Fibroblast of lung (primary cell): ENCODE results near the gene EXOSC5. TPM values are rescaled to one million over a fixed set of nuclear protein-coding genes. Genes with fewer than 3 reads are reported as not detected.

ENCODE experiments used
- DNase-seq, 2 donors: peaks; one replicate each; pipeline versions ENCODE4 v3.0.0 to v3.0.0-alpha.2; 2010; ENCODE audit warnings: low read depth in 2 of 2
- H2AFZ ChIP-seq: 2 replicates; pipeline ENCODE4 v1.5.1; 2012; ENCODE audit warnings: low read length, control low read depth, inconsistent platforms
- H3K27ac ChIP-seq: 2 replicates; pipeline ENCODE4 v1.5.1; 2011; ENCODE audit warnings: low read length, control low read depth; ENCODE audit not compliant: insufficient read depth
- H3K27me3 ChIP-seq: 2 replicates; pipeline ENCODE4 v1.5.1; 2011; ENCODE audit warnings: mild to moderate bottlenecking, low read length; ENCODE audit not compliant: control insufficient read depth, insufficient read depth
- H3K36me3 ChIP-seq: 2 replicates; pipeline ENCODE4 v1.5.1; 2011; ENCODE audit warnings: low read length; ENCODE audit not compliant: control insufficient read depth, insufficient read depth
- H3K4me1 ChIP-seq: 2 replicates; pipeline ENCODE4 v1.5.1; 2011; ENCODE audit warnings: low read length; ENCODE audit not compliant: control insufficient read depth, insufficient read depth; ENCODE audit errors: extremely low read depth
- H3K4me2 ChIP-seq: 2 replicates; pipeline ENCODE4 v1.5.1; 2011; ENCODE audit warnings: low read length, control low read depth; ENCODE audit not compliant: insufficient read depth; ENCODE audit errors: extremely low read depth
- H3K4me3 ChIP-seq, 4 experiments: fragments of 200-600 bp in 1 of 4; sonication (generic) in 1 of 4; replicated peaks in 1 of 4; 2 replicates each; pipeline ENCODE4 v1.5.1; 2011 to 2016; ENCODE audit warnings: low read length in 4 of 4, low read depth in 3 of 4, mild to moderate bottlenecking in 3 of 4, control low read depth in 2 of 4, inconsistent platforms in 1 of 4, mixed read lengths in 1 of 4; ENCODE audit not compliant: insufficient read depth in 1 of 4; ENCODE audit errors: control extremely low read depth in 1 of 4
- H3K79me2 ChIP-seq: 2 replicates; pipeline ENCODE4 v1.5.1; 2012; ENCODE audit warnings: mild to moderate bottlenecking, low read length, inconsistent platforms; ENCODE audit not compliant: control insufficient read depth, insufficient read depth
- H3K9ac ChIP-seq: 2 replicates; pipeline ENCODE4 v1.5.1; 2011; ENCODE audit warnings: mild to moderate bottlenecking, low read length, control low read depth; ENCODE audit not compliant: insufficient read depth
- H3K9me3 ChIP-seq: 2 replicates; pipeline ENCODE4 v1.5.1; 2012; ENCODE audit warnings: low read depth, low read length; ENCODE audit not compliant: control insufficient read depth, insufficient read depth
- H4K20me1 ChIP-seq: 2 replicates; pipeline ENCODE4 v1.5.1; 2011; ENCODE audit warnings: low read length; ENCODE audit not compliant: control insufficient read depth, insufficient read depth; ENCODE audit errors: extremely low read depth
- EZH2 ChIP-seq: IDR thresholded peaks from 2 replicates; pipeline ENCODE4 v1.5.1; 2012; ENCODE audit warnings: low read length, control low read depth, mild to moderate bottlenecking; ENCODE audit errors: missing control alignments
- polyA plus RNA-seq, 2 donors: library from polyadenylated mRNA; depleted of rRNA in 1 of 2; stranded (reverse) in 1 of 2; unstranded in 1 of 2; fragments of >200 nt; gene quantifications; 2 replicates each; pipeline ENCODE4 v1.2.1, GENCODE V29; 2011 to 2012; ENCODE audit warnings: missing spikeins in 1 of 2
- total RNA-seq: library from RNA; depleted of rRNA; stranded (reverse); fragments of >200 nt; gene quantifications from 2 replicates; pipeline ENCODE4 v1.2.1, GENCODE V29; 2014
- TF ChIP-seq, protein P1 (sequence below), 2 donors: IDR thresholded peaks in 1 of 2; conservative IDR thresholded peaks in 1 of 2; 1 replicate in 1 of 2; 2 replicates in 1 of 2; pipeline ENCODE4 v1.5.1; 2011 to 2012; ENCODE audit warnings: low read length in 2 of 2, control low read depth in 1 of 2, inconsistent platforms in 1 of 2, low read depth in 1 of 2, mild to moderate bottlenecking in 1 of 2

The EXOSC5 gene
- total and polyA plus RNA-seq, 2 donors (not counting 1 experiment from before 2014, with no cell fraction given), result 5.0 to 10.7 TPM

DNA sequence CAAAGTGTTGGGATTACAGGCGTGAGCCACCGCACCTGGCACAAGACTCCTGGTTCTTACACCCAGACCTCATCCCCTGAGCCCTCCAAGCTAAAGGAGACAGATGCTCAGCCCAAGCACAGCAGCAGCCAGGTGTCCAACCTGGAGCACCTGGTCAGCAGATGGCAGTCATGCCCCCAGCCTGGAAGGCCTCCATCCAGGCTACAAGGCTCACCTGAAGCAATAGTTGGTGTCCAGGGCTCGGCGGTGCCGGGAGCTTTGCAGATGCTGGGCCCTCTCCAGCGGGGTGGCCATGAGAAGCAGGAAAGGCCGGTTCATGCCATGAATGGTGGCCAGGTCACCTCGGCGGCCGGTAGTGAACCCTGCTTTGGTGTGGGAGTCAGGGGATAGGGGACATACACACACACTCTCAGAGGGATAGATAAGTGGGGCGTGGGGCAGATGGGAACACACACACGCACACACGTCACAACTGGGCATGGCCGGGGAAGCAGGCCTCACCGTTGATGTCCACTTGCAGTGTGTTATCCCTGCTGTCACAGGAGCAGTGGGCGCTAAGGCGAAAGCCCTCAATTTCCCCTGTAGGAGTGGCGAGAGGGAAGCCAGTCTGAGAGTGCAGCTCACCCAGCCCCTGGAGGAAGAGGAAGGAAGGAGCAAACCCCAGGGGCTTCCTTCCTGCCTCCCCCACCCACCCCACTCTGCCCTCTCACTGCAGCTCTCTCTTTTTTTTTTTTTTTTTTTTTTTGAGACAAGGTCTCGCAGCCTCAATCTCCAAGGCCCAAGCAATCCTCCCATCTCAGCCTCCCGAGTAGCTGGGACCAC is 55.3 kb downstream of the EXOSC5 start:
- H3K9ac ChIP-seq, result no peak overlapping the region
- no peak overlapping the region for H3K27ac ChIP-seq
- H3K4me1 ChIP-seq, result no peaks in the 10 kb centered on the region
- no peak overlapping the region for H2AFZ ChIP-seq
- H3K4me2 ChIP-seq, result no peak overlapping the region
- peaks cover 5% of the 10 kb centered on the region for H3K36me3 ChIP-seq
- H4K20me1 ChIP-seq, result no peaks in the 10 kb centered on the region
- no peaks in the 10 kb centered on the region for H3K27me3 ChIP-seq
- no peaks in the 10 kb centered on the region for H3K79me2 ChIP-seq
- TF ChIP-seq EZH2, result no peak
- TF ChIP-seq, protein P1, sequence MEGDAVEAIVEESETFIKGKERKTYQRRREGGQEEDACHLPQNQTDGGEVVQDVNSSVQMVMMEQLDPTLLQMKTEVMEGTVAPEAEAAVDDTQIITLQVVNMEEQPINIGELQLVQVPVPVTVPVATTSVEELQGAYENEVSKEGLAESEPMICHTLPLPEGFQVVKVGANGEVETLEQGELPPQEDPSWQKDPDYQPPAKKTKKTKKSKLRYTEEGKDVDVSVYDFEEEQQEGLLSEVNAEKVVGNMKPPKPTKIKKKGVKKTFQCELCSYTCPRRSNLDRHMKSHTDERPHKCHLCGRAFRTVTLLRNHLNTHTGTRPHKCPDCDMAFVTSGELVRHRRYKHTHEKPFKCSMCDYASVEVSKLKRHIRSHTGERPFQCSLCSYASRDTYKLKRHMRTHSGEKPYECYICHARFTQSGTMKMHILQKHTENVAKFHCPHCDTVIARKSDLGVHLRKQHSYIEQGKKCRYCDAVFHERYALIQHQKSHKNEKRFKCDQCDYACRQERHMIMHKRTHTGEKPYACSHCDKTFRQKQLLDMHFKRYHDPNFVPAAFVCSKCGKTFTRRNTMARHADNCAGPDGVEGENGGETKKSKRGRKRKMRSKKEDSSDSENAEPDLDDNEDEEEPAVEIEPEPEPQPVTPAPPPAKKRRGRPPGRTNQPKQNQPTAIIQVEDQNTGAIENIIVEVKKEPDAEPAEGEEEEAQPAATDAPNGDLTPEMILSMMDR (conservative IDR thresholded peaks at IDR 0.05 in 1 of 2, IDR thresholded peaks at IDR 0.05 in 1 of 2; ENCODE audit: low read depth in 1 of 2, low read length in 2 of 2), result no peak
- H3K9me3 ChIP-seq, result no peaks in the 10 kb centered on the region
- DNase-seq, result no peak
- no peak overlapping the region for H3K4me3 ChIP-seq

DNA sequence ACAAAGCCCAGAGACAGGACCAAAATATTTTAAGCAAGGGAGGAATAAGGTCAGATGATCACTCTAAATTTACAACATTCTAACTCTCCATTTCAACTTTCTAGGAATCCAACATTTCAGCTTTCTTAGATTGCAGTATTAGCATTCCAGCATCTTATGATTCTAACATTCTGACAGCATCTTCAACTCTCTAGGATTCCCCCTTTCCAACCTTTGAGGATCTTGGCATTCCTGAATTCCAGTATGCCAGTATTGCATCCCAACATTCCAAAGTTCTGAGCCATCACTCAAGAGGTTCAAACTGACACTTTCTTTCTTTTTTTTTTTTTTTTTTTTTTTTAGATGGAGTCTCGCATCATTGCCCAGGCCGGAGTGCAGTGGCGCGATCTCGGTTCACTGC is 57.2 kb downstream of the EXOSC5 start:
- Histone ChIP-seq H3K9ac (no peak overlapping the region), H3K27me3 (no peaks in the 10 kb centered on the region), H2AFZ (no peak overlapping the region), H3K9me3 (no peaks in the 10 kb centered on the region), H3K27ac (no peak overlapping the region), H3K4me3 (no peak overlapping the region), H3K4me2 (no peak overlapping the region), H3K79me2 (no peaks in the 10 kb centered on the region), H3K36me3 (peaks cover 5% of the 10 kb centered on the region), H3K4me1 (no peaks in the 10 kb centered on the region), H4K20me1 (no peaks in the 10 kb centered on the region)
- peak in 1 of 2 donors; percentile 67 for DNase-seq
- TF ChIP-seq, protein P1 (conservative IDR thresholded peaks at IDR 0.05 in 1 of 2, IDR thresholded peaks at IDR 0.05 in 1 of 2; ENCODE audit: low read depth in 1 of 2, low read length in 2 of 2), result no peak
- TF ChIP-seq EZH2, result no peak

Other genes with a start within 250 kb of the EXOSC5 start
- 2.1 and 3.5 TPM in 2 replicates for gene CYP2S1, start 204.1 kb downstream of the EXOSC5 start, total RNA-seq
- gene CYP2S1, start 204.1 kb downstream of the EXOSC5 start, polyA plus RNA-seq, result 0.93 and 7.5 TPM in 2 replicates
- gene AXL, start 178.1 kb downstream of the EXOSC5 start, total RNA-seq, result 107 and 223 TPM in 2 replicates
- 231 and 319 TPM in 2 replicates for gene AXL, start 178.1 kb downstream of the EXOSC5 start, polyA plus RNA-seq
- gene HNRNPUL1, start 133.0 kb downstream of the EXOSC5 start, total RNA-seq, result 47.3 and 58.1 TPM in 2 replicates
- gene HNRNPUL1, start 133.0 kb downstream of the EXOSC5 start, polyA plus RNA-seq, result 36.4 and 60.4 TPM in 2 replicates
- gene CCDC97, start 87.2 kb downstream of the EXOSC5 start, total RNA-seq, result 5.9 and 7.8 TPM in 2 replicates
- 6.3 and 9.9 TPM in 2 replicates for gene CCDC97, start 87.2 kb downstream of the EXOSC5 start, polyA plus RNA-seq
- gene TGFB1, start 43.4 kb downstream of the EXOSC5 start, total RNA-seq, result 6.7 and 14.4 TPM in 2 replicates
- 4.2 and 6.6 TPM in 2 replicates for gene TGFB1, start 43.4 kb downstream of the EXOSC5 start, polyA plus RNA-seq
- gene B9D2, start 33.2 kb downstream of the EXOSC5 start, total RNA-seq, result 4.1 and 5.3 TPM in 2 replicates
- 2.3 and 3.3 TPM in 2 replicates for gene B9D2, start 33.2 kb downstream of the EXOSC5 start, polyA plus RNA-seq
- gene TMEM91, start 20.8 kb downstream of the EXOSC5 start, total RNA-seq, result 9.7 and 10.8 TPM in 2 replicates
- gene TMEM91, start 20.8 kb downstream of the EXOSC5 start, polyA plus RNA-seq, result 1.4 and 3.7 TPM in 2 replicates
- 30.0 and 30.7 TPM in 2 replicates for gene BCKDHA, start 459 bp upstream of the EXOSC5 start, total RNA-seq
- gene BCKDHA, start 459 bp upstream of the EXOSC5 start, polyA plus RNA-seq, result 11.2 and 15.1 TPM in 2 replicates
- gene B3GNT8, start 30.0 kb upstream of the EXOSC5 start, total RNA-seq, result 1.3 and 3.5 TPM in 2 replicates
- 0.30 and 0.54 TPM in 2 replicates for gene B3GNT8, start 30.0 kb upstream of the EXOSC5 start, polyA plus RNA-seq
- 29.5 and 31.0 TPM in 2 replicates for gene DMAC2, start 42.6 kb upstream of the EXOSC5 start, total RNA-seq
- gene DMAC2, start 42.6 kb upstream of the EXOSC5 start, polyA plus RNA-seq, result 52.3 and 65.1 TPM in 2 replicates
- not detected in 2 replicates for gene ERICH4, start 45.8 kb upstream of the EXOSC5 start, total RNA-seq
- not detected in 2 replicates for gene ERICH4, start 45.8 kb upstream of the EXOSC5 start, polyA plus RNA-seq
- not detected in 2 replicates for gene CEACAM21, start 178.8 kb upstream of the EXOSC5 start, total RNA-seq
- not detected in 2 replicates for gene CEACAM21, start 178.8 kb upstream of the EXOSC5 start, polyA plus RNA-seq
- gene CEACAM4, start 229.7 kb upstream of the EXOSC5 start, total RNA-seq, result not detected in 2 replicates
- not detected in 2 replicates for gene CEACAM4, start 229.7 kb upstream of the EXOSC5 start, polyA plus RNA-seq